Caco-2 (cell line): ENCODE results near the gene SELENON. TPM values are rescaled to one million over a fixed set of nuclear protein-coding genes. Genes with fewer than 3 reads are reported as not detected.

Source experiments
- BruUV-seq: library from RNA; stranded (reverse); fragments of 400-500 nt; replicated peaks from 2 replicates; lab custom pipeline; 2021; lab: Mats Ljungman, UMichigan
- CTCF ChIA-PET: fragments of 300-600 bp; sonication (Branson Sonifier 250); formaldehyde crosslinking; loops from one replicate; lab custom pipeline; 2022; ENCODE audit warnings: antibody characterized with exemption; lab: Charles Lee
- POLR2A ChIA-PET: fragments of 300-600 bp; sonication (Branson Sonifier 250); formaldehyde crosslinking; loops from one replicate; lab custom pipeline; 2022; ENCODE audit warnings: antibody characterized with exemption; lab: Charles Lee
- DNase-seq, 2 experiments: peaks; one replicate each; pipeline versions ENCODE4 v3.0.0 to v3.0.0-alpha.2; 2020 to 2022
- H3K27me3 ChIP-seq: replicated peaks from 2 replicates; pipeline ENCODE4 v1.6.0; 2011; ENCODE audit warnings: low read length; ENCODE audit not compliant: control insufficient read depth, insufficient read depth
- H3K36me3 ChIP-seq: 2 replicates; pipeline ENCODE4 v1.5.1; 2011; ENCODE audit warnings: low read length; ENCODE audit not compliant: control insufficient read depth, insufficient read depth
- H3K4me1 ChIP-seq: fragments of 250-450 bp; sonication (Bioruptor Pico); 2 replicates; pipeline ENCODE4 v1.5.1; 2020; ENCODE audit warnings: mild to moderate bottlenecking
- H3K4me3 ChIP-seq: 2 replicates; pipeline ENCODE4 v1.5.1; 2011; ENCODE audit warnings: low read depth, mild to moderate bottlenecking, control low read depth, low read length
- H3K9me3 ChIP-seq: fragments of 250-450 bp; sonication (Bioruptor Pico); 2 replicates; pipeline ENCODE4 v1.5.1; 2020; ENCODE audit warnings: mild to moderate bottlenecking, moderate library complexity
- H3K27ac Mint-ChIP-seq: one replicate; pipeline ENCODE4 v1.8.0; 2022; ENCODE audit warnings: mixed read lengths; ENCODE audit not compliant: unreplicated experiment
- H3K27me3 Mint-ChIP-seq: one replicate; pipeline ENCODE4 v1.8.0; 2022; ENCODE audit warnings: mixed read lengths; ENCODE audit not compliant: insufficient read depth, unreplicated experiment
- H3K36me3 Mint-ChIP-seq: one replicate; pipeline ENCODE4 v1.8.0; 2022; ENCODE audit warnings: mild to moderate bottlenecking, mixed read lengths; ENCODE audit not compliant: insufficient read depth, unreplicated experiment
- H3K4me1 Mint-ChIP-seq: one replicate; pipeline ENCODE4 v1.8.0; 2022; ENCODE audit warnings: low read depth, mixed read lengths; ENCODE audit not compliant: unreplicated experiment
- H3K4me3 Mint-ChIP-seq: one replicate; pipeline ENCODE4 v1.8.0; 2022; ENCODE audit warnings: mild to moderate bottlenecking, moderate library complexity, mixed read lengths; ENCODE audit not compliant: unreplicated experiment
- H3K9me3 Mint-ChIP-seq: one replicate; pipeline ENCODE4 v1.8.0; 2022; ENCODE audit warnings: mixed read lengths; ENCODE audit not compliant: unreplicated experiment
- CTCF ChIP-seq, 2 experiments: fragments of 200-600 bp in 1 of 2; IDR thresholded peaks; 1 replicate in 1 of 2; 2 replicates in 1 of 2; pipeline versions ENCODE4 v1.5.1 to v1.8.0; 2011 to 2022; ENCODE audit warnings: antibody characterized with exemption in 1 of 2, control low read depth in 1 of 2, inconsistent platforms in 1 of 2, low read depth in 1 of 2, low read length in 1 of 2, mild to moderate bottlenecking in 1 of 2, moderate library complexity in 1 of 2; ENCODE audit not compliant: insufficient read depth in 1 of 2, severe bottlenecking in 1 of 2, unreplicated experiment in 1 of 2
- intact Hi-C: fragments of 100-400 bp; cut with micrococcal nuclease; formaldehyde crosslinking; loops from one replicate; pipeline ENCODE4 v1.10.0; 2022; ENCODE audit not compliant: unreplicated experiment
- total RNA-seq: library from RNA; stranded (reverse); gene quantifications from 2 replicates; pipeline ENCODE4 v1.2.3, GENCODE V29; 2022

SELENON gene
- total RNA-seq, 1 experiment from 2014 or later = 58.3 TPM

GRCh38 chr1:25795946-25796810 is 3.8 kb upstream of the SELENON start:
- no peak overlapping the region for H3K4me3 ChIP-seq

GRCh38 chr1:25796811-25797458 is 3.1 kb upstream of the SELENON start:
- Mint-ChIP-seq H3K36me3 (peaks cover 21% of the 10 kb centered on the region), H3K9me3 (no peaks in the 10 kb centered on the region), H3K27ac (peak overlapping the region; percentile 0), H3K27me3 (no peaks in the 10 kb centered on the region), H3K4me1 (peaks cover 27% of the 10 kb centered on the region), H3K4me3 (no peak overlapping the region)
- H3K36me3 ChIP-seq = no peaks in the 10 kb centered on the region
- no TSS peak for BruUV-seq
- H3K4me1 ChIP-seq = peaks cover 34% of the 10 kb centered on the region
- no peaks in the 10 kb centered on the region for H3K9me3 ChIP-seq
- POLR2A ChIA-PET = no interaction called here
- intact Hi-C loops = loop anchor here (1.0 to 5.0 kb wide), 5 partner anchors 40 to 189 kb away; no protein-coding TSS in a partner anchor
- TF ChIP-seq CTCF (IDR thresholded peaks at IDR 0.05; ENCODE audit: insufficient read depth in 1 of 2, low read depth in 1 of 2, low read length in 1 of 2, severe bottlenecking in 1 of 2, unreplicated experiment in 1 of 2) = peak; percentile 64 to 78
- H3K27me3 ChIP-seq = no peaks in the 10 kb centered on the region
- H3K4me3 ChIP-seq = no peak overlapping the region
- CTCF ChIA-PET = no interaction called here
- DNase-seq = peak; percentile 79 to 83

More at GRCh38 chr1:25795946-25796810, 3.8 kb upstream of the SELENON start:
- DNase-seq = no peak
- no peaks in the 10 kb centered on the region for H3K27me3 Mint-ChIP-seq
- H3K27me3 ChIP-seq = no peaks in the 10 kb centered on the region
- intact Hi-C loops = loop anchor here (1.0 to 5.0 kb wide), 6 partner anchors 23 to 188 kb away; no protein-coding TSS in a partner anchor
- POLR2A ChIA-PET = interaction anchor here (1.1 kb wide), 1 partner anchor 22 kb away, joined by 3 read pairs; no protein-coding TSS in a partner anchor
- peaks cover 21% of the 10 kb centered on the region for H3K36me3 Mint-ChIP-seq
- H3K4me1 ChIP-seq = peaks cover 34% of the 10 kb centered on the region
- CTCF ChIA-PET = interaction anchor here (0.7 to 1.5 kb wide), 3 partner anchors 37 to 346 kb away, joined by 3 to 6 read pairs (median 3); no protein-coding TSS in a partner anchor
- no peaks in the 10 kb centered on the region for H3K36me3 ChIP-seq
- H3K27ac Mint-ChIP-seq = peak overlapping the region; percentile 0
- no peak for TF ChIP-seq CTCF (IDR thresholded peaks at IDR 0.05; ENCODE audit: insufficient read depth in 1 of 2, low read depth in 1 of 2, low read length in 1 of 2, severe bottlenecking in 1 of 2, unreplicated experiment in 1 of 2)
- H3K4me3 Mint-ChIP-seq = peak overlapping the region; percentile 23
- no peaks in the 10 kb centered on the region for H3K9me3 ChIP-seq
- peaks cover 27% of the 10 kb centered on the region for H3K4me1 Mint-ChIP-seq
- H3K9me3 Mint-ChIP-seq = no peaks in the 10 kb centered on the region
- no TSS peak for BruUV-seq

GRCh38 chr1:25797939-25798338 is 2.1 kb upstream of the SELENON start:
- intact Hi-C loops = loop anchor here (2.0 to 5.0 kb wide), 3 partner anchors 41 to 103 kb away; no protein-coding TSS in a partner anchor
- H3K4me1 Mint-ChIP-seq = peaks cover 27% of the 10 kb centered on the region
- peaks cover 21% of the 10 kb centered on the region for H3K36me3 Mint-ChIP-seq
- no peaks in the 10 kb centered on the region for H3K27me3 ChIP-seq
- no peaks in the 10 kb centered on the region for H3K36me3 ChIP-seq
- no peak overlapping the region for H3K4me3 ChIP-seq
- no peak overlapping the region for H3K4me3 Mint-ChIP-seq
- peaks cover 34% of the 10 kb centered on the region for H3K4me1 ChIP-seq
- peak; percentile 14 to 32 for TF ChIP-seq CTCF (IDR thresholded peaks at IDR 0.05; ENCODE audit: insufficient read depth in 1 of 2, low read depth in 1 of 2, low read length in 1 of 2, severe bottlenecking in 1 of 2, unreplicated experiment in 1 of 2)
- no peak overlapping the region for H3K27ac Mint-ChIP-seq
- CTCF ChIA-PET = interaction anchor here (0.6 to 1.1 kb wide), 4 partner anchors 12 to 250 kb away, joined by 3 read pairs; no protein-coding TSS in a partner anchor
- POLR2A ChIA-PET = no interaction called here
- H3K9me3 ChIP-seq = no peaks in the 10 kb centered on the region
- no TSS peak for BruUV-seq
- no peaks in the 10 kb centered on the region for H3K9me3 Mint-ChIP-seq
- no peaks in the 10 kb centered on the region for H3K27me3 Mint-ChIP-seq
- peak in 1 of 2 experiments; percentile 45 for DNase-seq
